ENCODE measurements around the gene PPM1D. TPM values are rescaled to one million over a fixed set of nuclear protein-coding genes. Genes with fewer than 3 reads are reported as not detected.
"Not testable (repeated sequence)": the region's sequence is repeated elsewhere in the genome, so short reads cannot be mapped to it uniquely, and the experiment has no call there.

Gene PPM1D
- polyA plus RNA-seq (ENCODE audit: insufficient read length in 4 of 4) = 10 to 100 TPM; 19.3 to 26.1 (median 20.7) TPM

DNA sequence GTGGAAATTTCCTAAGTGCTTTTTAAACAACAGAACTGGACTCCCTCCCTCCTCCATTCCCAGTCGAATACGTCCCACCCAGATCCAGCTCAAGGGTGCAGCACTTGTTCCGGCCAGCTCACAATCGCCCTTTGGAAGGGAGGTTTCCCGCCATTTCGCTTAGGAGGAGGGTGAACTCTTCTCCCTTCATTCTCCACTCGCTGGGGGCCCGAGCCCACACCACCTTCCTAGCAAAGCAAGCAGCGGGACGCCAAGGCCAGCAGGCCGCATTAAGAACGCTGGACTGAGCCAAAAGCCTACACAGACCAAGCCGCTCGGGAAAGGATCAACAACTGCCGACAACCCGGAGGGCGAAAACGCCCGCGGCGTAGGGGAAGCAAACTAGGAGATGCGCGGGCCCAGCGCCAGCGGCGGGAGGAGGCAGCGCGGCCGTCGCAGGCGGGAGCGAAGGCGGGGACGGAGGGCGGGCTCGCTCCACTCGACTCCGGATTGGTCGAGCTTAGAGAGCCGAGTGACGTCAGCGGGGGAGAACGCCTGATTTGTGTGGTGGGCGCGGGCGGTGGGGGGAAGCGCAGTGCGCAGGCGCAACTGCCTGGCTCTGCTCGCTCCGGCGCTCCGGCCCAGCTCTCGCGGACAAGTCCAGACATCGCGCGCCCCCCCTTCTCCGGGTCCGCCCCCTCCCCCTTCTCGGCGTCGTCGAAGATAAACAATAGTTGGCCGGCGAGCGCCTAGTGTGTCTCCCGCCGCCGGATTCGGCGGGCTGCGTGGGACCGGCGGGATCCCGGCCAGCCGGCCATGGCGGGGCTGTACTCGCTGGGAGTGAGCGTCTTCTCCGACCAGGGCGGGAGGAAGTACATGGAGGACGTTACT is at the start of gene PPM1D:
TSS of gene PPM1D (plus strand) at position 574 of the 870 bp plus-strand sequence. CDS start at position 796, 222 bp downstream.
- DNase-seq (ENCODE audit: low read depth in 4 of 4, low spot score in 3 of 4) = peak; percentile 97 to 99 (median 98)

DNA sequence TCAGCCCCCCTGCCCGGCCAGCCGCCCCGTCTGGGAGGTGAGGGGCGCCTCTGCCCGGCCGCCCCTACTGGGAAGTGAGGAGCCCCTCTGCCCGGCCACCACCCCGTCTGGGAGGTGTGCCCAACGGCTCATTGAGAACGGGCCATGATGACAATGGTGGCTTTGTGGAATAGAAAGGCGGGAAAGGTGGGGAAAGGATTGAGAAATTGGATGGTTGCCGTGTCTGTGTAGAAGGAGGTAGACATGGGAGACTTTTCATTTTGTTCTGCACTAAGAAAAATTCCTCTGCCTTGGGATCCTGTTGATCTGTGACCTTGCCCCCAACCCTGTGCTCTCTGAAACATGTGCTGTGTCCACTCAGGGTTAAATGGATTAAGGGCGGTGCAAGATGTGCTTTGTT is 47.7 kb upstream of the PPM1D start:
- not testable (repeated sequence) for DNase-seq (ENCODE audit: low read depth in 4 of 4, low spot score in 3 of 4)

DNA sequence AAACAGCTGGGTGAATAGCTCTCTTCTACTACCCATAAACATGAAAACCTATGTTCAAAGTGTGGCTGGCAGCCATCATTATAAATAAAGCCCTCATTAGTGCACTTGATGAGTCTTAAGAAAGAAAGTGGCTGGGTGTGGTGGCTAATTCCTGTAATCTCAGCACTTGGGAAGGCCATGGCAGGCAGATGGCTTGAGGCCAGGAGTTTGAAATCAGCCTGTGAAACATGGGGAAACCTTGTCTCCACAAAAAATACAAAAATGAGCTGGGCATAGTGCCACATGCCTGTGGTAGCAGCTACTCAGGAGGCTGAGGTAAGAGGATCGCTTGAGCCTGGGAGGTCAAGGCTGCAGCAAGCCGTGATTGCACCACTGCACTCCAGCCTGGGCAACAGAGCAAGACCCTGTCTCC is 45.6 kb upstream of the PPM1D start:
- DNase-seq (ENCODE audit: low read depth in 4 of 4, low spot score in 3 of 4) = no peak

DNA sequence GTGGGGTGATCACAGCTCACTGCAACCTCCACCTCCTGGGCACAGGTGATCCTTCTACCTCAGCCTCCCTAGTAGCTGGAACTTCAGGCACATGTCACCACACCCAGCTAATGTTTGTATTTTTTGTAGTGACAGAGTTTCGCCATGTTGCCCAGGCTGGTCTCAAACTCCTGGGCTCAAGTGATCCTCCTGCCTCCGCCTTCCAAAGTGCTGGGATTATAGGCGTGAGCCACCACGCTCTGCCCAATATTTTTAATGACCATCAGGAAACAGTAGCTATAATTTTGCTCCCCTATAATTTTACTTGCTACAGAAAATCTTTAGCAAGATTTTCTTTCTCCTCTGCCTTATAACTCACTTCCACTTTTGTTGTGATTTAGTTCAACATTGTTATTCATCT is 44.2 kb upstream of the PPM1D start:
- no peak for DNase-seq (ENCODE audit: low read depth in 4 of 4, low spot score in 3 of 4)

DNA sequence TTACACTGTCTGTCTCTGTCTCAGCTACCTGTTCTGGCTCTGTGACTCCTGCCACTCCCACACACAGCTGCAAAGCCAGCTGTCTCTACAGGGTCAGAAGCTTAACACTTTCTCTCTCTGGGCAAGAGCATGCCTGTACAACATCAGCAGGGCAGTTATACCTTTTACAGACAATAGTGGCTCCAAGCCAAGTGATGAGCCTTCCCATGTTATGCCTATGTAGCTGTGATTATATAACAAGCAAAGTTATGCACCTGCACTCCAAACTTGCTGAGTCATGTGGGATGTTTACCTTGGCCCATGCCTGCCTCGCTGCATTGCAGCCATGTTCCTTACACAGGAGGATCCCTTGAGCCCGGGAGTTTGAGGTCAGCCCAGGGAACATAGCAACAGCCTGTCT is 42.2 kb upstream of the PPM1D start:
- no peak for DNase-seq (ENCODE audit: low read depth in 4 of 4, low spot score in 3 of 4)

- no peak for DNase-seq (ENCODE audit: low read depth in 4 of 4, low spot score in 3 of 4)
These were observed 40.4 kb upstream of the PPM1D start for GRCh38 chr17:60559659-60559994.

GRCh38 chr17:60559995-60560859 is 39.8 kb upstream of the PPM1D start:
- no peak for DNase-seq (ENCODE audit: low read depth in 4 of 4, low spot score in 3 of 4)

DNA sequence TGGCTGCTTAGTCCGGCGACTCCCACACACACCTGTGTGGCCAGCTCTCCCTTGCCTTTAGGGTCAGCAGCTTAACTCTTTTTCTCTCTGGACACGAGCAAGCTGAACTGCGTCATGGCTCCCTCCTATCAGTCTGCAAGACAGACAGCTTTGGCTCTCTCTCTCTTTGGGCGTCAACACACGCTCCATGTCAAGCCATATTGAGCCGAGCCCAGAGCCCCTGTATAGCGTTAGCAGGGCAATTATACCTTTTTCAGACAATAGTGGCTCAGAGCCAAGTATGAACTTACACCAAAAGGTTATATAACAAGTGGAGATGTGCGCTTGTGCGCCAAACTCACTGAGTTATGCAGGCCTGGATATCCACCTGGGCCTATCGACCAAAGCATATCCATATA is 39.1 kb upstream of the PPM1D start:
- DNase-seq (ENCODE audit: low read depth in 4 of 4, low spot score in 3 of 4) = no peak

DNA sequence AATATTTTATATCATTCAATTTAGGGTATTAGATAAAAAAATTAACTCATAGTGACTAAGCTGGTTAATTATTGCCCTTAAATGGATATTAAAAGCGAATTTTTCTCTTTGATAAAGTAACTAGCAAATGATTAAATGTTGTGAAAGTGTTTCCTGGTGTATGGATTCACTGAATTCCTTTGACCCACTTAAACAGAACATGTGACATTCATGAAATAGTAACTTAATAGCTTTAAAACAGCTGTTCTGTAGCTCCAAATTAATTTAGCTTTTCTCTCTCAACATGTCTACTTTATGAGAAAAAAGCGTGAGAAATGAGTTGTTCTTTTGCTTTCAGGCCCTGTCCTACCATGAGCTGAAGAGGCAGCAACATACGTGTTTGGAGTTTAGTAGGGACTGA is 37.6 kb upstream of the PPM1D start:
- no peak for DNase-seq (ENCODE audit: low read depth in 4 of 4, low spot score in 3 of 4)

GRCh38 chr17:60563743-60564142 is 36.2 kb upstream of the PPM1D start:
- DNase-seq (ENCODE audit: low read depth in 4 of 4, low spot score in 3 of 4) = no peak

GRCh38 chr17:60565233-60565632 is 34.8 kb upstream of the PPM1D start:
- DNase-seq (ENCODE audit: low read depth in 4 of 4, low spot score in 3 of 4) = no peak

DNA sequence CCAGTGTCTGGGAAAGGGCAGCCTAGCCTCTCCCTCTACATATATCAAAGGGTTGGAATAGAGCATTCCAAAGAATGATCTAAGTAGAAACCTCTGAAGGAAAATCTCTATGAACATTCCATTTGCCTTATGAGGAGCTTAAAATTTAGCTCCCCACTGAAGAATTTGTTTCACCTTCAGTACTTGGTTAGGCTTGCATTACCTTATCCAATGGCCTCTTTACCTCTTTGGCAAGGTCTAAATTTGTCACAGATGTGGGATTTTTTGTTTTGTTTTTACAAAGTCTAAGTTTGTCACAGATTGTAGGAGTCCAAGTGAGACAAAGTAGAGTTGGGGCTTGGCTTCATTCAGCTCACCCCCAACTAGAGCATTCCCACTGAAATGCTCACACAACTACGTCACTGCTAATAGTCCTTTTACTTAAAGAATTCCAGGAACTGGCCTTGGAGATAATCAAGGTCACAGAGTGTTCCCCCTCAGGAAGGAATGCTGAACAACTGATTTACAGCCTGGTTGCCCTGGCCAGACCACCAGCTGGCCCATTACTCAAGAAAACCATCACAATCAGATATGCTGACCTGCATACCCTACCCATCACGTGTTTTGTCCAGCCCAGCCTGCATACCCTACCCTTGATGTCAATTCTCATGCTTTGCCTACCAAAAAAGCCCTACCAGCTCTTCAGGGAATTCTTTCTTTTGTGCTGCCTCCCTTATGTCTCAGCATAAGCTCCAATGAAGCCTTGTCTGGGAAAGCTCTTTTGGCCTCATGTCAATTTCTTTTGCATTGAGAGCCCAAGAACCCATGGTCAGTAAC is 26.5 kb upstream of the PPM1D start:
- no peak for DNase-seq (ENCODE audit: low read depth in 4 of 4, low spot score in 3 of 4)

GRCh38 chr17:60577147-60577915 is 22.7 kb upstream of the PPM1D start:
- DNase-seq (ENCODE audit: low read depth in 4 of 4, low spot score in 3 of 4) = no peak

DNA sequence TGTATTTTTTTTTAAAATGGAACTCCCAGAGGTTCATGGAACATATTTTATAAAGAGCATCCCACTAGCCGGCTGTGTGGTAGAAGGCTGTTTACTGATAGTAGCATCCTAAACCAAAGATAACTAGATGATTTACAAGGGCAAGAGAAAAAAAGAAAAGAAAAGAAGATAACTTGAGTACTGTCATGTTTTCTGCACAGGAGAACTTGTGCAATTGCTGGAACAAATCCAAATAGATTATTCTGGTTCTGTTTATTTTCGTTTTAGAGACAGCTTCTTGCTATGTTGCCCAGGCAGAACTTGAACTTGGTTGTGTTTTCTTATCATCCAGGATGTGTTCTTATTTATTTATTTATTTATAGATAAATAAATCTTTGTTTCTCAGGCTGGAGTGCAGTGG is 20.9 kb upstream of the PPM1D start:
- DNase-seq (ENCODE audit: low read depth in 4 of 4, low spot score in 3 of 4) = no peak

- DNase-seq (ENCODE audit: low read depth in 4 of 4, low spot score in 3 of 4) = no peak
These were observed 20.4 kb upstream of the PPM1D start for GRCh38 chr17:60579551-60579950.

DNA sequence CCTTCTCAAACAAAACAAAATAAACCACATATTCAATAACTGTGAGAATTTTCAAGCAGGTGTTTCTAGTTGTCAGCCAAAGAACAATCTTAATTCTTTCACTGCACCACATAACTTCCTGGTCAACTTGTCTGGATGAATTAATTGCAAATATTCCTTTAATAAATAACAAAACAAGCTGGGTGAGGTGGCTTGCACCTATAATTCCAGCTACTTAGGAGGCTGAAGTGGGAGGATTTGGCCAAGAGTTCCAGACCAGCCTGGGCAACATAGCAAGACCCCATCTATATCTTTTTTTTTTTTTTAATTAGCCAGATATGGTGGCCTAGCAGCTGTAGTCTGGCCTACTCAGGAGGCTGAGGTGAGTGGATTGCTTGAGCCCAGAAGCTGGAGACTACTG is 17.0 kb upstream of the PPM1D start:
- no peak for DNase-seq (ENCODE audit: low read depth in 4 of 4, low spot score in 3 of 4)

DNA sequence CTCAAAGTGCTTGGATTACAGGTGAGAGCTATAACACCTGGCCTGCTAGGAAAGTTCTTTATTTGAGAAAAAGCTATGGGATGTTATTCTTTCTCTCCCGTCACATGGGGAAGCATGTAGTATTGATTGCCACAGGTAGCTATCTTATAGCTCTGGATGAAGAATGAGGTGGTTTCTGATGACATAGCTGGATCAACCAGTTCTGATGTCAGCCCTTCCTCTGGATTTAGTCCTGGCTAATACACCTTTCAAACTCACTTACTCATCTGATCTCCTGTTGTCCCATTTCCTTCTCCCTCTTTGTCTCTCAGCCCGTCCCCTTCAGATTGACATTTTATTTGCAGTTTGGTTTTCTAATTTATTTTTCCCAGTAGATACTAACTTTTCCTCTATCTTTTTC is 14.1 kb upstream of the PPM1D start:
- DNase-seq (ENCODE audit: low read depth in 4 of 4, low spot score in 3 of 4) = no peak

DNA sequence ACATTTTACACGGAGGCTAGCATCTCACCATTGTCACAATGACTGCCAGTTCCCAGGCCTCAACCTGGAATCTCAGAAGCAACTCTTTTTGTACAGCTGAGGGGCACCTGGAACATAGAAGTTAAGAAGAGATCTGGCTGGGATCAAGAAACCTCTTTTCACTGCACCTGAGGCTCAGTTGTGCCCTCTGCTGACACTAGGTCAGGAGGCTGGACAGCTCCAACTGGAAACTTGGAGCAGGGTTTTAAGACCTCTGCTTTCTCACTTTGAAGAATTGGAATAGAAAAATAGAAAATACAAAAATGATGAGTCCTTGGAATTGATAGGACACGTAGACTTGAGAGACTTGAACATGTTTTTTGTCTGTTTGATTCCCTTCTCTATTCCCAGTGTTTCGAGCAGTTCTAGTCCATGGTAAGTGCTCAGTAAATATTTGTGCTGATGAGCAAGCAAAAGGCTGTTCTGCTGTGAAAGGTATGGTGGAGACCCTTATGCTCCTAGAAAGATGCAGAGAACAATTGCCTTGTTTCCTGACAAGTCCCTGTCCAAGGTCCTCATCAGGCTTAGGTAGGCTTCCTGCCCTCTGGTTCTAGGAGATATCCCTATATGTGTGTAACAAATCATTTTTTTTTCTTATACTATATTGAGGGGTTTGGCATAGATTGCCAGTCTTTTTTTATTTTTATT is 13.6 kb upstream of the PPM1D start:
- no peak for DNase-seq (ENCODE audit: low read depth in 4 of 4, low spot score in 3 of 4)

DNA sequence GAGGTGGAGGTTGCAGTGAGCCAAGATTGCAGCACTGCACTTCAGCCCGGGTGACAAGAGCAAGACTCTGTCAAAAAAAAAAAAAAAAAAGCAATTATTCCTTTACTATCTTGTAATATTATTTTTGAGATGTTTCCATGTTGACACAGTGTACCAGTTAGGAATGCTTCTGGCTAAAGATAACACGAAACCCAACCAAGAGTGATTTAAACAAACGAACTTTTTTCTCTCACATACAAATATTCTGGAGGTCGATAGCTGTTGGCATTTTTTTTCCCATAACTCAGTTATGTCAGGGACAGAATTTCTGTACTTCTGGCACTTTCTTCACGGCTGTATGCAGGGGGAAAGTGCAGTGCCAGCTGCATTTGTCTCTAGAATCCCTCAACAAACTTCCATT is 9.9 kb upstream of the PPM1D start:
- DNase-seq (ENCODE audit: low read depth in 4 of 4, low spot score in 3 of 4) = no peak

DNA sequence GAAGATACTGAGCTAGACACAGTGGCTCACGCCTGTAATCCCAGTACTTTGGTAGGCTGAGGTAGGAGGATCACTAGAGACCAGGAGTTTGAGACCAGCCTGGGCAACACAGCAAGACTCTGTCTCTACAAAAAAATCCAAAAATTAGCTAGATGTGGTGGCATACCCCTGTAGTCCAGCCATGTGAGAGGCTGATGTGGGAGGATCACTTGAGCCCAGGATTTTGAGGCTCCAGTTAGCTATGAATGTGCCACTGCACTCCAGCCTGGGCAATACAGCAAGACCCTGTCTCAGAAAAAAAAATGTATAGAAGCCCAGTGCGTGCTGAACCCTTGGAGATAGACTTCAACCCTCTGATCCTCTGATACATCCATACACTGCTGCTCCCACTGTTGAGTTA is 7.2 kb upstream of the PPM1D start:
- DNase-seq (ENCODE audit: low read depth in 4 of 4, low spot score in 3 of 4) = no peak
